GM23338 (cell line): ENCODE measurements around the gene LURAP1L.

ENCODE experiments used
- CREB1 ChIP-seq: fragments of 250-450 bp; sonication (Bioruptor Pico); IDR thresholded peaks from 2 replicates; pipeline ENCODE4 v1.5.0; 2020; ENCODE audit warnings: low read depth, mild to moderate bottlenecking, moderate library complexity
- EZH2 ChIP-seq: fragments of 200-600 bp; sonication (generic); IDR thresholded peaks from one replicate; pipeline ENCODE4 v1.8.0; 2017; ENCODE audit warnings: antibody characterized with exemption, mild to moderate bottlenecking, low read depth; ENCODE audit not compliant: unreplicated experiment
- EZH2phosphoT487 ChIP-seq: fragments of 200-600 bp; sonication (generic); IDR thresholded peaks from one replicate; pipeline ENCODE4 v1.8.1; 2018; ENCODE audit warnings: antibody characterized with exemption; ENCODE audit not compliant: unreplicated experiment
- JUNB ChIP-seq: IDR thresholded peaks from one replicate; pipeline ENCODE4 v1.6.1; 2016; ENCODE audit warnings: antibody characterized with exemption; ENCODE audit not compliant: unreplicated experiment
- NANOG ChIP-seq: IDR thresholded peaks from 2 replicates; pipeline ENCODE4 v1.6.1; 2016; ENCODE audit warnings: antibody characterized with exemption, borderline replicate concordance
- POLR2AphosphoS5 ChIP-seq: IDR thresholded peaks from 2 replicates; pipeline ENCODE4 v1.6.1; 2016; ENCODE audit warnings: antibody characterized with exemption, low read depth
- ZNF114 ChIP-seq: fragments of 250-450 bp; sonication (Bioruptor Pico); IDR thresholded peaks from 2 replicates; pipeline ENCODE4 v1.5.0; 2020; ENCODE audit warnings: mild to moderate bottlenecking, moderate library complexity
- TF ChIP-seq, protein P1 (sequence below): IDR thresholded peaks from one replicate; pipeline ENCODE4 v1.6.1; 2018; ENCODE audit warnings: antibody characterized with exemption; ENCODE audit not compliant: unreplicated experiment
- TF ChIP-seq, protein P2 (sequence below), 2 experiments: fragments of 200-600 bp in 1 of 2; sonication (generic) in 1 of 2; conservative IDR thresholded peaks; 2 replicates each; pipeline versions ENCODE4 v1.5.1 to v1.6.1; 2016 to 2017; ENCODE audit warnings: antibody characterized with exemption in 2 of 2, low read depth in 2 of 2, mild to moderate bottlenecking in 2 of 2, moderate library complexity in 1 of 2
- TF ChIP-seq, protein P3 (sequence below): fragments of 250-450 bp; sonication (Bioruptor Pico); IDR thresholded peaks from 2 replicates; pipeline ENCODE4 v1.5.0; 2020; ENCODE audit warnings: mild to moderate bottlenecking, moderate library complexity

DNA sequence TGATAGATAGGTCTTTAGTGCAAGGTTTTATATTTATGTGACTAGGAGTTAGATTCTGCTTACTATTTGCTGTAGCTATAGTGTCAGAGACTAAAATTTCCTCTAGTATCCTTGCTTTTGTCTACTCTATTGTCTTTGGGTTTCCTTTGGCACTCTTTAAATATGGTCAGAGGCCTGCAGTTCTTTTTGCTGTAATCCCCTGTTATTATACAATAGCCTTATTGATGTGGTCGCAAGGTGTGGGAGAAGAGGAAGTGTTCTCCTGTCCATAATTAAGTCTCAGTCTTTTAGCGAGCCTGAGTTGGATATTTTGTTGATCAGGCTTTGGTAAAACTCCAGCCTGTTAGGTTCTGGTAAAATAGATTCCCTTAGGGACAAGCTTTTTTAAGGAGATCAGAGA, 34.9 kb downstream of the LURAP1L start:
- TF ChIP-seq, protein P1, sequence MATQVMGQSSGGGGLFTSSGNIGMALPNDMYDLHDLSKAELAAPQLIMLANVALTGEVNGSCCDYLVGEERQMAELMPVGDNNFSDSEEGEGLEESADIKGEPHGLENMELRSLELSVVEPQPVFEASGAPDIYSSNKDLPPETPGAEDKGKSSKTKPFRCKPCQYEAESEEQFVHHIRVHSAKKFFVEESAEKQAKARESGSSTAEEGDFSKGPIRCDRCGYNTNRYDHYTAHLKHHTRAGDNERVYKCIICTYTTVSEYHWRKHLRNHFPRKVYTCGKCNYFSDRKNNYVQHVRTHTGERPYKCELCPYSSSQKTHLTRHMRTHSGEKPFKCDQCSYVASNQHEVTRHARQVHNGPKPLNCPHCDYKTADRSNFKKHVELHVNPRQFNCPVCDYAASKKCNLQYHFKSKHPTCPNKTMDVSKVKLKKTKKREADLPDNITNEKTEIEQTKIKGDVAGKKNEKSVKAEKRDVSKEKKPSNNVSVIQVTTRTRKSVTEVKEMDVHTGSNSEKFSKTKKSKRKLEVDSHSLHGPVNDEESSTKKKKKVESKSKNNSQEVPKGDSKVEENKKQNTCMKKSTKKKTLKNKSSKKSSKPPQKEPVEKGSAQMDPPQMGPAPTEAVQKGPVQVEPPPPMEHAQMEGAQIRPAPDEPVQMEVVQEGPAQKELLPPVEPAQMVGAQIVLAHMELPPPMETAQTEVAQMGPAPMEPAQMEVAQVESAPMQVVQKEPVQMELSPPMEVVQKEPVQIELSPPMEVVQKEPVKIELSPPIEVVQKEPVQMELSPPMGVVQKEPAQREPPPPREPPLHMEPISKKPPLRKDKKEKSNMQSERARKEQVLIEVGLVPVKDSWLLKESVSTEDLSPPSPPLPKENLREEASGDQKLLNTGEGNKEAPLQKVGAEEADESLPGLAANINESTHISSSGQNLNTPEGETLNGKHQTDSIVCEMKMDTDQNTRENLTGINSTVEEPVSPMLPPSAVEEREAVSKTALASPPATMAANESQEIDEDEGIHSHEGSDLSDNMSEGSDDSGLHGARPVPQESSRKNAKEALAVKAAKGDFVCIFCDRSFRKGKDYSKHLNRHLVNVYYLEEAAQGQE = no peak
- TF ChIP-seq, protein P2, sequence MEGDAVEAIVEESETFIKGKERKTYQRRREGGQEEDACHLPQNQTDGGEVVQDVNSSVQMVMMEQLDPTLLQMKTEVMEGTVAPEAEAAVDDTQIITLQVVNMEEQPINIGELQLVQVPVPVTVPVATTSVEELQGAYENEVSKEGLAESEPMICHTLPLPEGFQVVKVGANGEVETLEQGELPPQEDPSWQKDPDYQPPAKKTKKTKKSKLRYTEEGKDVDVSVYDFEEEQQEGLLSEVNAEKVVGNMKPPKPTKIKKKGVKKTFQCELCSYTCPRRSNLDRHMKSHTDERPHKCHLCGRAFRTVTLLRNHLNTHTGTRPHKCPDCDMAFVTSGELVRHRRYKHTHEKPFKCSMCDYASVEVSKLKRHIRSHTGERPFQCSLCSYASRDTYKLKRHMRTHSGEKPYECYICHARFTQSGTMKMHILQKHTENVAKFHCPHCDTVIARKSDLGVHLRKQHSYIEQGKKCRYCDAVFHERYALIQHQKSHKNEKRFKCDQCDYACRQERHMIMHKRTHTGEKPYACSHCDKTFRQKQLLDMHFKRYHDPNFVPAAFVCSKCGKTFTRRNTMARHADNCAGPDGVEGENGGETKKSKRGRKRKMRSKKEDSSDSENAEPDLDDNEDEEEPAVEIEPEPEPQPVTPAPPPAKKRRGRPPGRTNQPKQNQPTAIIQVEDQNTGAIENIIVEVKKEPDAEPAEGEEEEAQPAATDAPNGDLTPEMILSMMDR (conservative IDR thresholded peaks at IDR 0.05; ENCODE audit: low read depth in 2 of 2) = no peak
- no peak for TF ChIP-seq EZH2phosphoT487
- TF ChIP-seq EZH2 = no peak
- no peak for TF ChIP-seq ZNF114
- no peak for TF ChIP-seq POLR2AphosphoS5
- TF ChIP-seq CREB1 (CRISPR knock-in tag) = no peak
- TF ChIP-seq NANOG = no peak
- TF ChIP-seq JUNB = no peak
- TF ChIP-seq, protein P3, sequence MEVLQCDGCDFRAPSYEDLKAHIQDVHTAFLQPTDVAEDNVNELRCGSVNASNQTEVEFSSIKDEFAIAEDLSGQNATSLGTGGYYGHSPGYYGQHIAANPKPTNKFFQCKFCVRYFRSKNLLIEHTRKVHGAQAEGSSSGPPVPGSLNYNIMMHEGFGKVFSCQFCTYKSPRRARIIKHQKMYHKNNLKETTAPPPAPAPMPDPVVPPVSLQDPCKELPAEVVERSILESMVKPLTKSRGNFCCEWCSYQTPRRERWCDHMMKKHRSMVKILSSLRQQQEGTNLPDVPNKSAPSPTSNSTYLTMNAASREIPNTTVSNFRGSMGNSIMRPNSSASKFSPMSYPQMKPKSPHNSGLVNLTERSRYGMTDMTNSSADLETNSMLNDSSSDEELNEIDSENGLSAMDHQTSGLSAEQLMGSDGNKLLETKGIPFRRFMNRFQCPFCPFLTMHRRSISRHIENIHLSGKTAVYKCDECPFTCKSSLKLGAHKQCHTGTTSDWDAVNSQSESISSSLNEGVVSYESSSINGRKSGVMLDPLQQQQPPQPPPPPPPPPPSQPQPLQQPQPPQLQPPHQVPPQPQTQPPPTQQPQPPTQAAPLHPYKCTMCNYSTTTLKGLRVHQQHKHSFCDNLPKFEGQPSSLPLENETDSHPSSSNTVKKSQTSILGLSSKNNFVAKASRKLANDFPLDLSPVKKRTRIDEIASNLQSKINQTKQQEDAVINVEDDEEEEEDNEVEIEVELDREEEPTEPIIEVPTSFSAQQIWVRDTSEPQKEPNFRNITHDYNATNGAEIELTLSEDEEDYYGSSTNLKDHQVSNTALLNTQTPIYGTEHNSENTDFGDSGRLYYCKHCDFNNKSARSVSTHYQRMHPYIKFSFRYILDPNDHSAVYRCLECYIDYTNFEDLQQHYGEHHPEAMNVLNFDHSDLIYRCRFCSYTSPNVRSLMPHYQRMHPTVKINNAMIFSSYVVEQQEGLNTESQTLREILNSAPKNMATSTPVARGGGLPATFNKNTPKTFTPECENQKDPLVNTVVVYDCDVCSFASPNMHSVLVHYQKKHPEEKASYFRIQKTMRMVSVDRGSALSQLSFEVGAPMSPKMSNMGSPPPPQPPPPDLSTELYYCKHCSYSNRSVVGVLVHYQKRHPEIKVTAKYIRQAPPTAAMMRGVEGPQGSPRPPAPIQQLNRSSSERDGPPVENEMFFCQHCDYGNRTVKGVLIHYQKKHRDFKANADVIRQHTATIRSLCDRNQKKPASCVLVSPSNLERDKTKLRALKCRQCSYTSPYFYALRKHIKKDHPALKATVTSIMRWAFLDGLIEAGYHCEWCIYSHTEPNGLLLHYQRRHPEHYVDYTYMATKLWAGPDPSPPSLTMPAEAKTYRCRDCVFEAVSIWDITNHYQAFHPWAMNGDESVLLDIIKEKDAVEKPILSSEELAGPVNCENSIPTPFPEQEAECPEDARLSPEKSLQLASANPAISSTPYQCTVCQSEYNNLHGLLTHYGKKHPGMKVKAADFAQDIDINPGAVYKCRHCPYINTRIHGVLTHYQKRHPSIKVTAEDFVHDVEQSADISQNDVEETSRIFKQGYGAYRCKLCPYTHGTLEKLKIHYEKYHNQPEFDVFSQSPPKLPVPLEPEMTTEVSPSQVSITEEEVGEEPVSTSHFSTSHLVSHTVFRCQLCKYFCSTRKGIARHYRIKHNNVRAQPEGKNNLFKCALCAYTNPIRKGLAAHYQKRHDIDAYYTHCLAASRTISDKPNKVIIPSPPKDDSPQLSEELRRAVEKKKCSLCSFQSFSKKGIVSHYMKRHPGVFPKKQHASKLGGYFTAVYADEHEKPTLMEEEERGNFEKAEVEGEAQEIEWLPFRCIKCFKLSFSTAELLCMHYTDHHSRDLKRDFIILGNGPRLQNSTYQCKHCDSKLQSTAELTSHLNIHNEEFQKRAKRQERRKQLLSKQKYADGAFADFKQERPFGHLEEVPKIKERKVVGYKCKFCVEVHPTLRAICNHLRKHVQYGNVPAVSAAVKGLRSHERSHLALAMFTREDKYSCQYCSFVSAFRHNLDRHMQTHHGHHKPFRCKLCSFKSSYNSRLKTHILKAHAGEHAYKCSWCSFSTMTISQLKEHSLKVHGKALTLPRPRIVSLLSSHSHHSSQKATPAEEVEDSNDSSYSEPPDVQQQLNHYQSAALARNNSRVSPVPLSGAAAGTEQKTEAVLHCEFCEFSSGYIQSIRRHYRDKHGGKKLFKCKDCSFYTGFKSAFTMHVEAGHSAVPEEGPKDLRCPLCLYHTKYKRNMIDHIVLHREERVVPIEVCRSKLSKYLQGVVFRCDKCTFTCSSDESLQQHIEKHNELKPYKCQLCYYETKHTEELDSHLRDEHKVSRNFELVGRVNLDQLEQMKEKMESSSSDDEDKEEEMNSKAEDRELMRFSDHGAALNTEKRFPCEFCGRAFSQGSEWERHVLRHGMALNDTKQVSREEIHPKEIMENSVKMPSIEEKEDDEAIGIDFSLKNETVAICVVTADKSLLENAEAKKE (CRISPR knock-in tag) = no peak
